Activated CD8-positive, alpha-beta memory T cell treated with anti-CD3 and anti-CD28 coated beads for 36 hours (primary cell): ENCODE results near the gene GOLGA6L1. TPM values are rescaled to one million over a fixed set of nuclear protein-coding genes. Genes with fewer than 3 reads are reported as not detected.
"Not testable (repeated sequence)": the region's sequence is repeated elsewhere in the genome, so short reads cannot be mapped to it uniquely, and the experiment has no call there.

Experiments used
- CTCF ChIA-PET: fragments of 350-600 bp; sonication (Branson Sonifier 250); formaldehyde crosslinking; loops from one replicate; lab custom pipeline; 2021; ENCODE audit warnings: antibody characterized with exemption; lab: Charles Lee
- POLR2A ChIA-PET: fragments of 350-600 bp; sonication (Branson Sonifier 250); formaldehyde crosslinking; loops from one replicate; lab custom pipeline; 2021; ENCODE audit warnings: antibody characterized with exemption; lab: Charles Lee
- total RNA-seq, 2 experiments: library from RNA; stranded (reverse); gene quantifications; one replicate each; pipeline ENCODE4 v1.2.3, GENCODE V29; 2021

Gene GOLGA6L1
- not detected for total RNA-seq

GRCh38 chr15:23136722-23137121, at the start of gene GOLGA6L1:
Gene GOLGA6L1, minus strand, starts transcription at chr15:23136822. Its CDS starts 91 bp downstream, at chr15:23136731.
- CTCF ChIA-PET, POLR2A ChIA-PET: not testable (repeated sequence)

- CTCF ChIA-PET, POLR2A ChIA-PET: not testable (repeated sequence)
Measured at GRCh38 chr15:23181201-23181600, 44.6 kb upstream of the GOLGA6L1 start.

GRCh38 chr15:23180547-23180927, 43.9 kb upstream of the GOLGA6L1 start:
- CTCF ChIA-PET = not testable (repeated sequence)

GRCh38 chr15:23179768-23180546, 43.3 kb upstream of the GOLGA6L1 start:
- CTCF ChIA-PET, POLR2A ChIA-PET: not testable (repeated sequence)

More at GRCh38 chr15:23180547-23180927, 43.9 kb upstream of the GOLGA6L1 start:
- POLR2A ChIA-PET = not testable (repeated sequence)

- POLR2A ChIA-PET, CTCF ChIA-PET: not testable (repeated sequence)
Measured at GRCh38 chr15:23176683-23177082, 40.1 kb upstream of the GOLGA6L1 start.

GRCh38 chr15:23175606-23176005, 39.0 kb upstream of the GOLGA6L1 start:
- CTCF ChIA-PET, POLR2A ChIA-PET: not testable (repeated sequence)

GRCh38 chr15:23174609-23175140, 38.1 kb upstream of the GOLGA6L1 start:
- CTCF ChIA-PET, POLR2A ChIA-PET: not testable (repeated sequence)

GRCh38 chr15:23132787-23133186, 3.8 kb downstream of the GOLGA6L1 start:
- CTCF ChIA-PET, POLR2A ChIA-PET: not testable (repeated sequence)

- ChIA-PET CTCF (no interaction called here), POLR2A (no interaction called here)
Measured at GRCh38 chr15:23118208-23118607, 18.4 kb downstream of the GOLGA6L1 start.

GRCh38 chr15:23095796-23096195, 40.8 kb downstream of the GOLGA6L1 start:
- ChIA-PET POLR2A (no interaction called here), CTCF (no interaction called here)

- ChIA-PET POLR2A (no interaction called here), CTCF (no interaction called here)
Measured at GRCh38 chr15:23083115-23083514, 53.5 kb downstream of the GOLGA6L1 start.

GRCh38 chr15:23081996-23082737, 54.5 kb downstream of the GOLGA6L1 start:
- POLR2A ChIA-PET, CTCF ChIA-PET: not testable (repeated sequence)

GRCh38 chr15:23081271-23081670, 55.4 kb downstream of the GOLGA6L1 start:
- CTCF ChIA-PET = no interaction called here

GRCh38 chr15:23079766-23080165, 56.9 kb downstream of the GOLGA6L1 start:
- CTCF ChIA-PET = no interaction called here
- POLR2A ChIA-PET = no interaction called here

More at GRCh38 chr15:23081271-23081670, 55.4 kb downstream of the GOLGA6L1 start:
- POLR2A ChIA-PET = no interaction called here

Other genes starting within 250 kb of the GOLGA6L1 start
- gene CYFIP1, start 156.5 kb downstream of the GOLGA6L1 start, total RNA-seq = 10 to 100 TPM; 23.3 to 24.3 TPM
- 10 to 100 TPM; 20.5 to 21.7 TPM for gene TUBGCP5, start 97.3 kb downstream of the GOLGA6L1 start, total RNA-seq
- gene GOLGA6L26, start 197.4 kb upstream of the GOLGA6L1 start, total RNA-seq = not detected
- under 1 TPM in 1 of 2 experiments, not detected in 1; 0.11 TPM for gene GOLGA8S, start 217.9 kb upstream of the GOLGA6L1 start, total RNA-seq